GM21619 (cell line): ENCODE results near the gene PHACTR3.

Experiments
- ATAC-seq: cut with Tn5 transposase; IDR thresholded peaks from one replicate; pipeline ENCODE4 v1.9.1; 2021; ENCODE audit not compliant: unreplicated experiment

PHACTR3 gene

GRCh38 chr20:59644371-59644939, 40.1 kb downstream of the PHACTR3 start:
- no peak for ATAC-seq

GRCh38 chr20:59645271-59645670, 40.9 kb downstream of the PHACTR3 start:
- ATAC-seq, result no peak

- ATAC-seq, result no peak
Observed at GRCh38 chr20:59645761-59646171, 41.4 kb downstream of the PHACTR3 start.

- ATAC-seq, result no peak
Observed at GRCh38 chr20:59646487-59646886, 42.1 kb downstream of the PHACTR3 start.

DNA sequence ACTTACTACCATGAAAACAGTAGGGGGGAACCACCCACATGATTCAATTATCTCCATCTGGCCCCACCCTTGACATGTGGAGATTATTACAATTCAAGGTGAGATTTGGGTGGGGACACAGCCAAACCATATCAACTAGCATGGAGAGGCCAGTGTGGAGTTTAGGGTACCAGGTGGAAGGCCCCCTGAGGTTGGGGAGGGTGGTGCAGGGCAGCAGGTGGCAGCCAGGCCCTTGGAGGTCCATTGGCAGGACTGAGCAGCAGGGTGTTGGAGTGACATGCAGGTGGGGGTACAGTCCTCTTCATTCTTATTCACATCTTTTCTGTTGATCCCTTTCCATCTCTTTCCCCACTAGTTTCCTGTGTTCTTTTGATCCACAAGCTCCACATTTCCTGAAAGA, 42.9 kb downstream of the PHACTR3 start:
- no peak for ATAC-seq

GRCh38 chr20:59648466-59649070, 44.2 kb downstream of the PHACTR3 start:
- no peak for ATAC-seq

DNA sequence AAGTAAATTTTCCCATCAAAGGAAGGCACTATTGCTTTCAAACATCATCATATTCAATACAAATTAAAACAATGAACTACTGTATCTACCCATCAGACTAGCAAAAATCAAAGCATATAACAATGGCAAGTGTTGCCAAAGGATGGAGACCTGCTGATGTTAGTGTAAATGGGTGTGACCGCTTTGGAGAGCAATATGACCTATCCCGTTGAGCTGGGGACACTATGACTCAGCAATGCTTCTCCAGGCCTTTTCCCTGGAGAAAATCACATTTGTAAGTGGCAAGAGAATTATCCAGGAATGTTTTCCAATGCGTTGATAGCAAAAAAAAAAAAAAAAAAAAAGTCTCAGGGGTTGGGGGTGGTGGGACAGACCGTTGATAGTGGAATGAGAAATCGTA, 46.1 kb downstream of the PHACTR3 start:
- ATAC-seq, result no peak

GRCh38 chr20:59652381-59652780, 48.0 kb downstream of the PHACTR3 start:
- no peak for ATAC-seq

GRCh38 chr20:59656417-59656816, 52.1 kb downstream of the PHACTR3 start:
- ATAC-seq, result no peak

DNA sequence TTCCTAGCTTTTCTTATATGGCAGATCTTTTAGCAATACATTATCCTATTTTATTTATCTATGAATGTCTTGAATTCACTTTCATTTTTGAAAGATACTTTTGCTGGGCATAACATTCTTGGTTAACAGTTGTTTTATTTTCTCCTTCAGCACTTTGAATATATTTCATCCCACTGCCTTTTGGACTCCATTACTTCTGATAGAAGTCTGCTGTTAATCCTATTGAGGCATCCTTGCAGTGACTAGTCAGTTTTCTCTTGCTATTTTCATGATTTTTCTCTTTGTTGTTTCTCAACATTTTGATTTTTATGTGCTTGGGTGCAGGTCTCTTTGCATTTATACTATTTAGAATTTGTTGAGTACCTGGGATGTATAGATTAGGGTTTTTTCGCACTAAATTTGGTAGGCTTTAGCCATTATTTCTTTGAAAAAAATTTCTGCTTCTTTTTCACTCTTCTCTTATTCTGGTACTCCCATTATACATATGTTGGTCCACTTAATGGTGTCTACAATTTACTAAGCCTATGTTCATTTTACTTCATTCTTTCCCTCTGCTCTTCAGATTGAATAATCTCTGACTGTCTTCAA, 53.2 kb downstream of the PHACTR3 start:
- no peak for ATAC-seq

GRCh38 chr20:59660471-59660870, 56.1 kb downstream of the PHACTR3 start:
- ATAC-seq, result no peak

GRCh38 chr20:59661153-59661552, 56.8 kb downstream of the PHACTR3 start:
- no peak for ATAC-seq

DNA sequence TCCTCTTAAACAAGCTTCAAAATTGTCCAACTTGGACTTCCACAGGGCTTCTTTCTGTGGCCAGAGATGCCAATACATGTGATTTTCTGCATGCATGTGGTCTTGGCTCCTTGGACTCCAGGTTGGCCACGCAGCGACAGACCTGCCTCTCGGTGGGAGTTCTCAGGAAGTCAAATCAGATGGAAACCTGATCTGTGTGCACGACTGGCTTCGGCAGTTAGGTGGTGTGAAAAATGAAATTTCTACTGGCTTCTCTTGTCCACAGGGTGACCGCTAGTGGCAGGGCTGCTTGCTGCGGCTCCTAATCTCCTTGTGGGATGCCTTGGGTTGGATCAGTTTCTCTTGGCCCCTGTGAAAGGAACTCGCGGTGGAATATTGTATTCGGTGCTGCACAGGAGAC, 57.3 kb downstream of the PHACTR3 start:
- ATAC-seq, result no peak

DNA sequence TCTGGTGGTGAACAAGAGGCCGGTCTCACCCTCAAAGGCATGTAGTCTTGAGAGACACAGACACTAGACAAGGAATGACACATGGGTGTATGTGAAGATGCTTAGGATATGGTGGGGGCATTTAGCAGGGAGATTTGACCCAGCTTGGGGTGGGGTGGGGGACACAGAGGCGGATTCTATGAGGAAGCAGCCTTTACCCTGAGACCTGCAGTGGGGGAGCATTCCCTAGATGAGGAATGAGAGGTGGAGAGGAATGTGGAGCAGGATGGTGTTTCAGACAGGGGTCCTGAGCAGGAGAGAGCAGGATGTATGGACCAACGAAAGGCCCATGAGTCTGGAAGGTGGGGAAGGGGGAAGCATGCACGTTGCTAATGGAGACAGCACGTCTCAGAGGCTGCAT, 57.8 kb downstream of the PHACTR3 start:
- no peak for ATAC-seq

GRCh38 chr20:59662856-59663512, 58.6 kb downstream of the PHACTR3 start:
- ATAC-seq, result no peak

GRCh38 chr20:59663513-59664060, 59.2 kb downstream of the PHACTR3 start:
- ATAC-seq, result no peak

GRCh38 chr20:59664421-59664941, 60.1 kb downstream of the PHACTR3 start:
- ATAC-seq, result no peak

GRCh38 chr20:59665656-59666555, 61.6 kb downstream of the PHACTR3 start:
- no peak for ATAC-seq

DNA sequence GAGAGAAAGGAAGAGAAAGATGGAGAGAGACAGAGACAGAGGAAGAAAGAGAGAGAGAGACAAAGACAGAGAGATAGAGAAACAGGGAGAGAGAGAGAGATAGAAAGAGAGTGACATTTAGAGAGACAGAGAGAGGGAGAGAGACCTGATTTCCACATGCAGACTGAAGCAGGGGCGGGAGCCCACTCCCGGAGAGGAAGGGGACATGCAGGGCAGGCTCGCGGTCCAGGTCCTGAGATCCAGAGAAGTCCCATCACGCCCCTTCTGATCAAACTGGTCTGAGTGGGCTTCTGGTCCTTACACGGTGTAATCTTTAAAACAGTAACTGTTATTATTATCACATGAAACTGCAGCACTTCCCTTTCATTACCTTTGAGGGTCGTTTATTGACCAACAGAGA, 62.2 kb downstream of the PHACTR3 start:
- ATAC-seq, result no peak

GRCh38 chr20:59667131-59667530, 62.8 kb downstream of the PHACTR3 start:
- ATAC-seq, result no peak
